C4-2B (cell line): ENCODE measurements around the gene ANAPC16.
"Not testable (repeated sequence)": the region's sequence is repeated elsewhere in the genome, so short reads cannot be mapped to it uniquely, and the experiment has no call there.

Experiments
- H3K27ac ChIP-seq: fragments of 450-650 bp; 2 replicates; pipeline ENCODE4 v1.5.1; 2017
- CTCF ChIP-seq: fragments of 450-650 bp; conservative IDR thresholded peaks from 2 replicates; pipeline ENCODE4 v1.5.1; 2017; ENCODE audit warnings: mild to moderate bottlenecking
- ZFX ChIP-seq: fragments of 450-650 bp; IDR thresholded peaks from 2 replicates; pipeline ENCODE4 v1.6.1; 2017

ANAPC16 gene

GRCh38 chr10:72200883-72201282, 14.9 kb upstream of the ANAPC16 start:
- TF ChIP-seq CTCF: no peak
- TF ChIP-seq ZFX: no peak
- H3K27ac ChIP-seq: no peak overlapping the region

- no peak overlapping the region for H3K27ac ChIP-seq
- TF ChIP-seq CTCF: no peak
- no peak for TF ChIP-seq ZFX
These were observed 14.5 kb upstream of the ANAPC16 start for GRCh38 chr10:72201293-72201692.

- no peak overlapping the region for H3K27ac ChIP-seq
- TF ChIP-seq CTCF (no peak), ZFX (no peak)
These were observed 11.5 kb upstream of the ANAPC16 start for GRCh38 chr10:72204296-72204695.

- TF ChIP-seq ZFX (no peak), CTCF (no peak)
- H3K27ac ChIP-seq: no peak overlapping the region
These were observed 11.1 kb upstream of the ANAPC16 start for GRCh38 chr10:72204724-72205123.

GRCh38 chr10:72206511-72207229, 9.1 kb upstream of the ANAPC16 start:
- no peak for TF ChIP-seq ZFX
- no peak for TF ChIP-seq CTCF
- no peak overlapping the region; the same call in 1 of the 2 replicates for H3K27ac ChIP-seq

- H3K27ac ChIP-seq: not testable (repeated sequence)
These were observed 7.3 kb upstream of the ANAPC16 start for GRCh38 chr10:72208526-72208925.

- H3K27ac ChIP-seq: not testable (repeated sequence)
These were observed 4.4 kb upstream of the ANAPC16 start for GRCh38 chr10:72211381-72211780.

- H3K27ac ChIP-seq: not testable (repeated sequence)
These were observed 4.0 kb upstream of the ANAPC16 start for GRCh38 chr10:72211832-72212231.

GRCh38 chr10:72218325-72218724, 2.5 kb downstream of the ANAPC16 start:
- H3K27ac ChIP-seq: no peak overlapping the region
- TF ChIP-seq CTCF (no peak), ZFX (no peak)
